Right cardiac atrium (tissue), 5 donors: ENCODE measurements around the gene CARS2. TPM values are rescaled to one million over a fixed set of nuclear protein-coding genes. Genes with fewer than 3 reads are reported as not detected.
A peak's percentile ranks its signal among the peaks of the same experiment; 100 is the strongest.

ENCODE experiments used
- ATAC-seq, 2 donors: fragments of 200-7000 bp; cut with Tn5 transposase; one replicate each; pipeline versions ENCODE4 v1.8.0 to v1.9.1; 2020; ENCODE audit warnings: moderate library complexity in 2 of 2, mild to moderate bottlenecking in 1 of 2
- DNase-seq, 3 donors: peaks; one replicate each; pipeline ENCODE4 v3.0.0-alpha.2; 2020
- H3K27ac ChIP-seq: one replicate; pipeline ENCODE4 v1.5.1; 2013; ENCODE audit warnings: mild to moderate bottlenecking, low read length, control low read depth, moderate library complexity
- H3K27me3 ChIP-seq: one replicate; pipeline ENCODE4 v1.6.1; 2013; ENCODE audit not compliant: control insufficient read depth, insufficient read depth
- H3K4me1 ChIP-seq: one replicate; pipeline ENCODE4 v1.6.1; 2013; ENCODE audit warnings: low read length; ENCODE audit not compliant: control insufficient read depth, insufficient read depth
- H3K4me3 ChIP-seq: one replicate; pipeline ENCODE4 v1.5.1; 2013; ENCODE audit warnings: low read length, control low read depth
- H3K9me3 ChIP-seq: one replicate; pipeline ENCODE4 v1.6.1; 2013; ENCODE audit warnings: low read length; ENCODE audit not compliant: control insufficient read depth
- WGBS: extraction: QIAGEN DNeasy Blood & Tissue Kit; methylation state at CpG from one replicate; pipeline ENCODE4 v1.1.7; 2013; 5-methylcytosine and 5-hydroxymethylcytosine counted together
- intact Hi-C, 4 donors: fragments of 100-400 bp; cut with DNase I; formaldehyde crosslinking; loops; one replicate each; pipeline versions ENCODE4 v1.11.0 to v1.14.0; 2022 to 2023
- polyA plus RNA-seq: library from polyadenylated mRNA; stranded (reverse); fragments of 200-250 nt; gene quantifications from one replicate; pipeline ENCODE4 v1.2.3, GENCODE V29; 2013
- total RNA-seq, 4 donors: library from RNA; stranded (reverse); fragmentation: NEBNext Ultra II Directional; extraction: Animal tissue kit (Norgen Biotek cat#: 25700); gene quantifications; one replicate each; pipeline ENCODE4 v1.2.1, GENCODE V29; 2021
- donor health status: healthy with polysubstance abuse.
- donor health status: DM: no; HTN: yes; CAD: no.
- donor health status: DM: no; HTN: no; CAD: no.
- donor health status: DM: no; HTN: yes; CAD: no; lungs with severe emphysema.
- donor health status: DM: yes; HTN: yes; CAD: no.

The CARS2 gene
- total and polyA plus RNA-seq, 5 donors = 36.5 to 51.0 (median 37.8) TPM

- no peaks in the 10 kb centered on the region for H3K27me3 ChIP-seq
- no peaks in the 10 kb centered on the region for H3K9me3 ChIP-seq
- H3K4me1 ChIP-seq = peaks cover 2% of the 10 kb centered on the region
- ATAC-seq (no peak), DNase-seq (no peak)
- no peak overlapping the region for H3K4me3 ChIP-seq
- 83% methylated on average over 11 of the region's 11 CpGs for WGBS
- intact Hi-C loops = no loop called here
- no peak overlapping the region for H3K27ac ChIP-seq
Measured at GRCh38 chr13:110643324-110643723, 62.6 kb downstream of the CARS2 start.

GRCh38 chr13:110642291-110642981, 63.5 kb downstream of the CARS2 start:
- no peak for DNase-seq
- H3K4me3 ChIP-seq = no peak overlapping the region
- no peak for ATAC-seq
- intact Hi-C loops = no loop called here
- no peak overlapping the region for H3K27ac ChIP-seq
- no peaks in the 10 kb centered on the region for H3K27me3 ChIP-seq
- no peaks in the 10 kb centered on the region for H3K9me3 ChIP-seq
- WGBS = 90% methylated on average over 40 of the region's 40 CpGs
- peaks cover 2% of the 10 kb centered on the region for H3K4me1 ChIP-seq

GRCh38 chr13:110641055-110642015, 64.6 kb downstream of the CARS2 start:
- ATAC-seq (peak; percentile 5 to 38), DNase-seq (peak in 2 of 3 donors; percentile 53 to 78)
- H3K27me3 ChIP-seq = no peaks in the 10 kb centered on the region
- no peak overlapping the region for H3K27ac ChIP-seq
- 66% methylated on average over 29 of the region's 29 CpGs for WGBS
- H3K9me3 ChIP-seq = no peaks in the 10 kb centered on the region
- peaks cover 2% of the 10 kb centered on the region for H3K4me1 ChIP-seq
- intact Hi-C loops = no loop called here
- no peak overlapping the region for H3K4me3 ChIP-seq

- DNase-seq (peak in 2 of 3 donors; percentile 45 to 78), ATAC-seq (peak; percentile 25 to 32)
- Histone ChIP-seq H3K27me3 (no peaks in the 10 kb centered on the region), H3K4me1 (peaks cover 2% of the 10 kb centered on the region), H3K4me3 (no peak overlapping the region), H3K9me3 (no peaks in the 10 kb centered on the region), H3K27ac (no peak overlapping the region)
- intact Hi-C loops = no loop called here
- WGBS = 44% methylated on average over 13 of the region's 13 CpGs
Measured at GRCh38 chr13:110640591-110641029, 65.3 kb downstream of the CARS2 start.

- Histone ChIP-seq H3K27me3 (no peaks in the 10 kb centered on the region), H3K4me3 (no peak overlapping the region), H3K4me1 (peaks cover 2% of the 10 kb centered on the region), H3K9me3 (no peaks in the 10 kb centered on the region), H3K27ac (no peak overlapping the region)
- intact Hi-C loops = no loop called here
- DNase-seq (no peak), ATAC-seq (no peak)
- WGBS = 72% methylated on average over 5 of the region's 5 CpGs
Measured at GRCh38 chr13:110639935-110640334, 66.0 kb downstream of the CARS2 start.

GRCh38 chr13:110638814-110639806, 66.8 kb downstream of the CARS2 start:
- H3K9me3 ChIP-seq = no peaks in the 10 kb centered on the region
- DNase-seq (no peak), ATAC-seq (no peak)
- peaks cover 2% of the 10 kb centered on the region for H3K4me1 ChIP-seq
- no peaks in the 10 kb centered on the region for H3K27me3 ChIP-seq
- H3K4me3 ChIP-seq = no peak overlapping the region
- intact Hi-C loops = no loop called here
- 91% methylated on average over 39 of the region's 39 CpGs for WGBS
- H3K27ac ChIP-seq = no peak overlapping the region

- Histone ChIP-seq H3K9me3 (no peaks in the 10 kb centered on the region), H3K4me1 (peaks cover 2% of the 10 kb centered on the region), H3K27me3 (no peaks in the 10 kb centered on the region), H3K27ac (no peak overlapping the region), H3K4me3 (no peak overlapping the region)
- intact Hi-C loops = no loop called here
- ATAC-seq = no peak
- WGBS = 89% methylated on average over 23 of the region's 23 CpGs
- DNase-seq = no peak
Measured at GRCh38 chr13:110638257-110638656, 67.7 kb downstream of the CARS2 start.

- H3K4me3 ChIP-seq = no peak overlapping the region
- 82% methylated on average over 6 of the region's 6 CpGs for WGBS
- peaks cover 2% of the 10 kb centered on the region for H3K4me1 ChIP-seq
- ATAC-seq = no peak
- H3K27me3 ChIP-seq = no peaks in the 10 kb centered on the region
- intact Hi-C loops = no loop called here
- no peak overlapping the region for H3K27ac ChIP-seq
- no peak for DNase-seq
- H3K9me3 ChIP-seq = no peaks in the 10 kb centered on the region
Measured at GRCh38 chr13:110637747-110638146, 68.2 kb downstream of the CARS2 start.

- WGBS = 89% methylated on average over 6 of the region's 6 CpGs
Measured at GRCh38 chr13:110637275-110637674, 68.6 kb downstream of the CARS2 start.

GRCh38 chr13:110636701-110637201, 69.2 kb downstream of the CARS2 start:
- ATAC-seq = no peak
- no peaks in the 10 kb centered on the region for H3K9me3 ChIP-seq
- no peak overlapping the region for H3K4me3 ChIP-seq
- intact Hi-C loops = no loop called here
- DNase-seq = peak in 1 of 3 donors; percentile 37
- H3K27ac ChIP-seq = no peak overlapping the region
- H3K27me3 ChIP-seq = no peaks in the 10 kb centered on the region
- H3K4me1 ChIP-seq = peaks cover 2% of the 10 kb centered on the region
- 86% methylated on average over 14 of the region's 14 CpGs for WGBS

More at GRCh38 chr13:110637275-110637674, 68.6 kb downstream of the CARS2 start:
- no peaks in the 10 kb centered on the region for H3K9me3 ChIP-seq
- ATAC-seq (no peak), DNase-seq (no peak)
- intact Hi-C loops = no loop called here
- H3K4me3 ChIP-seq = no peak overlapping the region
- no peak overlapping the region for H3K27ac ChIP-seq
- peaks cover 2% of the 10 kb centered on the region for H3K4me1 ChIP-seq
- H3K27me3 ChIP-seq = no peaks in the 10 kb centered on the region
